Effector memory CD8-positive, alpha-beta T cell (primary cell): Measurements from ENCODE around the gene HUNK.

Experiments
- ATAC-seq: fragments of 150-1000 bp; cut with Tn5 transposase; replicated peaks from 2 replicates; pipeline ENCODE4 v1.10.0; 2021; ENCODE audit warnings: mild to moderate bottlenecking, moderate library complexity
- DNase-seq, 3 experiments: peaks; one replicate each; pipeline ENCODE4 v3.0.0; 2021
- H3K27ac Mint-ChIP-seq, 2 donors: one replicate each; pipeline ENCODE4 v1.8.0; 2022; ENCODE audit warnings: mild to moderate bottlenecking in 2 of 2, mixed read lengths in 2 of 2, moderate library complexity in 2 of 2
- H3K27me3 Mint-ChIP-seq, 2 donors: one replicate each; pipeline ENCODE4 v1.8.0; 2022; ENCODE audit warnings: mixed read lengths in 2 of 2
- H3K36me3 Mint-ChIP-seq: one replicate; pipeline ENCODE4 v1.8.0; 2022; ENCODE audit warnings: mild to moderate bottlenecking, moderate library complexity, mixed read lengths; ENCODE audit not compliant: insufficient read depth
- H3K4me1 Mint-ChIP-seq, 2 donors: one replicate each; pipeline ENCODE4 v1.8.0; 2022; ENCODE audit warnings: low read depth in 2 of 2, mixed read lengths in 2 of 2
- H3K4me3 Mint-ChIP-seq, 2 donors: one replicate each; pipeline ENCODE4 v1.8.0; 2022; ENCODE audit warnings: mild to moderate bottlenecking in 2 of 2, mixed read lengths in 2 of 2, moderate library complexity in 2 of 2
- H3K9me3 Mint-ChIP-seq, 2 donors: one replicate each; pipeline ENCODE4 v1.8.0; 2022; ENCODE audit warnings: mixed read lengths in 2 of 2

Gene HUNK

DNA sequence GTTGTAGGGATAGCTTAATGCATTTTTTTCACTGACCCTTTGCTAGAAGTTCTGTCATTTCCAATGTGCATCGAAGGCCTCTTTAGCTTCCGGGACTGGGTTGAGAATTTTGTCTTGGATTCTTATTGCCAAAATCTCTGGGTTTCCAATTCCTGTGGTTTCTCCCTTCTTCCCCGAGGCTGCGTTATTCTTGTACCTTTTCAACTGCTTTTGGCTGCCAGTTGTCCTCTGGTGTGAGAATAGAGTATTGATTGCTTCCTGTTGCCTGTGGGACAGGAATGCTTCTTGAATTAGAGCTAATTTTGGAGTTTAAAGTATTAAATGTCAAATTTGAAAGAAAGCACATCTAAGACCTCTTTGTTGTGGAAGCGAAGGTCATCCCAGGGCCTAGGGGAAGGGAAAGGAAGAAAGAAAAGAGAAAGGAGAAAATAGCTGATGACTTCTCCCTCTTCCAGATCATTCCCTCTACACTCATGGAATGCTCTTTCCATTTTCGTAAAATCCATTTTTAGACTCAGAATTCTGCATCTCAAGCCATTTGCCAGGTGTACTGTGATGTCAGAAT lies 21.1 kb downstream of the HUNK start:
- Mint-ChIP-seq H3K9me3 (no peaks in the 10 kb centered on the region), H3K4me1 (no peaks in the 10 kb centered on the region), H3K27ac (no peak overlapping the region), H3K36me3 (no peaks in the 10 kb centered on the region), H3K27me3 (peaks cover 17 to 20% of the 10 kb centered on the region in 2 donors), H3K4me3 (no peak overlapping the region)
- ATAC-seq (no peak), DNase-seq (no peak)

DNA sequence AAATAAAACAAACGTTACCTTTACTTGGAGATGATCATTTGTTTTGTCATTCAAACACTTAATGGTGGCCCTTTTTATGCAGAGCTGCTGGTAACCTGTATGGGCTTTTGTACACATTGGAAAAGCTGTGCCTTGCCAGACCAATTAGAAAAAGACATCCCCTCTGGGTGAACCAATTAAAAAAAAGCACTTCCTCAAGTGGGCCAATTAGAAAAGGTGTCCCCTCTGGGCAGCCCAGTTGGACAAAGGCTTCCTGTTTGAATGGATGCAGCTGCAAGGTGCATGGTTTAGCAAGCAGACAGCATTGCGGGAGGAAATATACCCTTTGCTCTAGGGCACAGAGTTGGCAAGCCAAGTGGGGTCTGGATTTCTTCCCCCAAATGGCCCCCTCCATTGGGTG lies 21.6 kb downstream of the HUNK start:
- no peak for DNase-seq
- H3K27me3 Mint-ChIP-seq = peaks cover 17 to 20% of the 10 kb centered on the region in 2 donors
- H3K27ac Mint-ChIP-seq = no peak overlapping the region
- no peaks in the 10 kb centered on the region for H3K9me3 Mint-ChIP-seq
- no peaks in the 10 kb centered on the region for H3K36me3 Mint-ChIP-seq
- no peak for ATAC-seq
- H3K4me3 Mint-ChIP-seq = no peak overlapping the region
- no peaks in the 10 kb centered on the region for H3K4me1 Mint-ChIP-seq

DNA sequence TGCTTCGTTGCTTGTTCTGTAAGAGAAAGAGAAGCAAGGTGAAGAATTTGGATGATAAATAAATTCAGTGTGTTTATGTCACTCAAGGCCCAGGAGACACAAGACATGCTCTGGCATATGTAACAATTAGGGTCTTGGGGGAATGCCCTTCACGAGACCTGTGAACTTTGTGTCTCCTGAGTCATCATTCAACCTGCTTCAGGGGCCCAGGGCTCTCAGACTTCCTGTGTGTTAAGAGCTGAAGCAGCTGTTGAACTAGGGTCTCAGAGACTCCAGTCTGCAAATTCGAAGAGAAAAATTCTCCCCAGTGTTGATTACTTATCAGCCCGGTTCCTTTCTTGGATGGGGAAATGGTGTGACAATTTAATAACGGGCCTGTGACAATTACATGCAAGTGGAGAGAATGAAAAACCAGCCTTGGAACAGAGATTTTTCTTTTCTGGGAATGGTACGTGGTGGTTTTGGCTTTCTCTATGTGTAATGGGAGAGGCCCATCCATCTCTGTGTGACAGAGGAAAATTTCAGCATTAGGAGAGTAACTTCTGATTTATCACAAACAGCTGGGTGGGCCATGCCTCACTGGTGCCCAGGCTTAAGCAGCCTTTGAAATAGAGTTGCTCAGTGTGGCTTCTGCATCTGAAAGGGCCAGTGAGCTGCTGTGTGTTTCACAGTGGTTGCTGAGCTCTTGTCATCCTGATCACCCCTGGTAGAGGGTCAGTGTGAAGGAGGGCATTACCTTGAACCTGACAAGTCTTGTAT lies 22.4 kb downstream of the HUNK start:
- H3K27me3 Mint-ChIP-seq = peaks cover 17 to 28% of the 10 kb centered on the region in 2 donors

DNA sequence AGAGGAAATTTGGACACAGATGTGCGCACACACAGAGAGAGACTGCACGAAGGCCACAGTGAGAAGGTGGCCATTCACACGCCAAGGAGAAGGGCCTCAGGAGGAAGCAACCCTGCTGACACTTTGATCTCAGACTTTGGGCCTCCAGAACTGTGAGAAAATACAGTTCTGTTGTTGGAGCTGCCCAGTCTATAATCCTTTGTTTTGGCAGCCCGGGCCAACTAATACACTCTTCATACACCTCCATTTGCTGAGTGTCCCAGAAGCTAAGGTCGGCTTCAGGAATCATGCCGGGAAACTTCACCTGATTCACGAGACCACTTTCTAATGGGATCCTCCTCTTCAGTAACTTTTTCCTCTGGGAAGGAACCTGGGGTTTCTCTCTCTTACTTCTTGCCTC lies 23.2 kb downstream of the HUNK start:
- Mint-ChIP-seq H3K4me3 (no peak overlapping the region), H3K36me3 (no peaks in the 10 kb centered on the region)
- ATAC-seq = no peak

More for the DNA sequence above, 22.4 kb downstream of the HUNK start:
- no peak overlapping the region for H3K27ac Mint-ChIP-seq
- no peak overlapping the region for H3K4me3 Mint-ChIP-seq
- DNase-seq = no peak
- no peaks in the 10 kb centered on the region for H3K36me3 Mint-ChIP-seq
- no peak for ATAC-seq
- no peaks in the 10 kb centered on the region for H3K9me3 Mint-ChIP-seq
- H3K4me1 Mint-ChIP-seq = no peaks in the 10 kb centered on the region

DNA sequence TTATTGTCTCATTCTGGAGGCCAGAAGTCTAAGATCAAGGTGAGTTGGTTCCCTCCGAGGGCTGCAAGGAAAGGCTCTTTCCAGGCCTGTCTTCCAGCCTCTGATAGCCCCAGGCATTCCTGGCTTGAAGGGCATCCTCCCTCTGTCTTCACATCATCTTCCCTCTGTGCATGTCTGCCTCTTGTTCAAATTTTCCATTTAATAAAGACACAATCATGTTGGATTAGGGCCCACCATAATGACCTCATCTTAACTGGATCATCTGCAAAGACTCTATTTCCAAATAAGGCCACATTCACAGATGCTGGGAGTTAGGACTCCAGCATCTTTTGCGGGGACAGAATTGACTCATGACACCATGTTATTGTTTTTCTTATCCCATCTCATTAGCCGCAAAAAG lies 24.5 kb downstream of the HUNK start:
- Mint-ChIP-seq H3K4me3 (no peak overlapping the region), H3K4me1 (no peaks in the 10 kb centered on the region), H3K9me3 (no peaks in the 10 kb centered on the region), H3K27me3 (peaks cover 17 to 30% of the 10 kb centered on the region in 2 donors), H3K27ac (no peak overlapping the region), H3K36me3 (no peaks in the 10 kb centered on the region)
- no peak for DNase-seq
- ATAC-seq = no peak

More for the DNA sequence above, 23.2 kb downstream of the HUNK start:
- Mint-ChIP-seq H3K4me1 (no peaks in the 10 kb centered on the region), H3K27me3 (peaks cover 17 to 30% of the 10 kb centered on the region in 2 donors), H3K9me3 (no peaks in the 10 kb centered on the region), H3K27ac (no peak overlapping the region)
- DNase-seq = no peak

DNA sequence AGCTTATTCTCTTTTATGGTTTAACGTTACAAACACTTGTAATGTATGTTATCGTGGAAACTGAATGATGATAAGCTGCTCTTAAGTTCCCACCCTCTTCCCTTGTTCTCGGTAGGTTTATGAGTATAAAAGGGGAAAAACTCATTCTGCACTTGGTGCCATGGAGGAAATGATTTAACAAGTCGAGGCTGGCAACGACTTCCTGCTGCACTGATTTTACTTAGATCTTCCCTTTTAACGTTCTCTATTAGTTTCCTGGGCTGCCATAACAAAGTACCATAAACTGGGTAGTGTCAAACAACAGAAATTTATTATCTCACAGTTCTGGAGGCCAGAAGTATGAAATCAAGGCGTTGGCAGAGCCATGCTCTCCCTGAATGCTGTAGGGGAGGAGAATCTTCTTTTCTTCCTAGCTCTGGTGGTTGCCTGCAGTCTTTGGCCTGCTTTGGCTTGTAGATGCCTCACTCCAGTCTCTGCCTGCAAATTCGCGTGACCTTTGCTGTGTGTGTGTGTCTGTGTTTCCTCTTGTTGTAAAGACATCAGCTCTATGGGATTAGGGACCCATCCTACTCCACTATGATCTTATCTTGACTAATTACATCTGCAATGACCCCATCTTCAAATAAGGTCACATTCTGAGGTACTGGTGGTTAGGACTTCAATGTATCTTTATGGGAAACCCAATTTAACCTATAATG lies 26.3 kb downstream of the HUNK start:
- Mint-ChIP-seq H3K4me3 (no peak overlapping the region), H3K36me3 (no peaks in the 10 kb centered on the region), H3K4me1 (no peaks in the 10 kb centered on the region), H3K27me3 (peaks cover 6 to 13% of the 10 kb centered on the region in 2 donors), H3K27ac (peak overlapping the region in 1 of 2 donors; percentile 24), H3K9me3 (no peaks in the 10 kb centered on the region)
- DNase-seq = no peak
- ATAC-seq = no peak

DNA sequence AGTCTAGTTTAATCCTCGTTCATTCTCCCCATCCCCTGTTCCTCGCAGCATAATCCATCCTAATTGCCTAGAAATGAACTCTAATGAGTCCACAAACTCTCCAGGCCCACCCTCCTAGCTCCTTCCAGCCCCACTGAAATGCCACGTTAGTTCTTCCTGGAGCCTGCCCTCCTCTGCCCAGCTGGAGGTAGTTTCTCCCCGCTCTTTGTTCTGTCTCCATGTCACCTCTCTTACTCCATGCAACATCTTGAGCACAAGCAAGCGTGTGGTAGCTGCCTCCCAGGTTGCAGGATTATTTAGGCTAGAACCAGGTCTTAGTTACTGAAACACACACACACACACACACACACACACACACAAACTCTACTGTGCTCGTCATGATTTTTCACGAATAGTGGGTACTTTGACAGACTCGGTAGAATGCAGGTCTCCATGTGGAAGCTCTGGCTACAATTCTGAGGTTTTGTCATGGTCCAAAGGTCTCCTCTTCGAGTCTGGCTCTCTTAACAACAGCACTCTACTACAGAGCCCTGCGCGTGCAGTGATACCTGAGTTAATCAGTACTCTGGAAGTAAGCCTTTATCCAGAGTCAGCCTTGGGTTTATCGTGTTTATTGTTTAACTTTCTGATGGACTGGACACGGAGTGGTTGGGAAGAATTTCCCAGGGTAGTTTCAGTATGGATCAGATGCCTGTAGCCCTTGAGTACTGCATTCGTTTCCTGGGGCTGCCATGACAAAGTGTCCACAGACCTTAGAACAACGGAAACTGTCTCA lies 27.5 kb downstream of the HUNK start:
- DNase-seq (no peak), ATAC-seq (no peak)
- peaks cover 11 to 21% of the 10 kb centered on the region in 2 donors for H3K27me3 Mint-ChIP-seq
- H3K27ac Mint-ChIP-seq = no peak overlapping the region
- H3K4me1 Mint-ChIP-seq = no peaks in the 10 kb centered on the region
- no peak overlapping the region for H3K4me3 Mint-ChIP-seq
- no peaks in the 10 kb centered on the region for H3K9me3 Mint-ChIP-seq
- H3K36me3 Mint-ChIP-seq = no peaks in the 10 kb centered on the region

DNA sequence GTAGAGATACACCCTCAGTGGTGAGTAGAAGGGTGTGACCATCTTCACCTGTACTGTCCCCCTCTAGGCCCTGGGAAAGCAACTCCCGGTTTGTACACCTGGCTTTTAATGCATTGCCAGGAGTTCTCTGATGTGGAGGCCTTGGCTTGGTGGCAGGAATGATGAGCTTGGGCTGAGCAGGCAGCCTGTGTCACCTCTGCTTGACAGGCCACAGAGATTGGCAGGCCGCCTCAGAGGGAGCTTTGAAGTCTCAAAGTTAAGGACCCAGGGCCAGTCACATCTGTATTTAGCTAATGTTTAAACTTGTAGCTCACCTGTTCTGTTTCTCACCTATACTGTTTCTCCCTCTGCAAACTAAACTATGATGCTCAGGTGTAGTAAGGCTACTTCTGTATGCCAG lies 28.5 kb downstream of the HUNK start:
- Mint-ChIP-seq H3K4me1 (no peaks in the 10 kb centered on the region), H3K9me3 (no peaks in the 10 kb centered on the region), H3K36me3 (no peaks in the 10 kb centered on the region), H3K4me3 (no peak overlapping the region), H3K27me3 (peaks cover 8 to 31% of the 10 kb centered on the region in 2 donors), H3K27ac (no peak overlapping the region)
- no peak for ATAC-seq
- DNase-seq = no peak

DNA sequence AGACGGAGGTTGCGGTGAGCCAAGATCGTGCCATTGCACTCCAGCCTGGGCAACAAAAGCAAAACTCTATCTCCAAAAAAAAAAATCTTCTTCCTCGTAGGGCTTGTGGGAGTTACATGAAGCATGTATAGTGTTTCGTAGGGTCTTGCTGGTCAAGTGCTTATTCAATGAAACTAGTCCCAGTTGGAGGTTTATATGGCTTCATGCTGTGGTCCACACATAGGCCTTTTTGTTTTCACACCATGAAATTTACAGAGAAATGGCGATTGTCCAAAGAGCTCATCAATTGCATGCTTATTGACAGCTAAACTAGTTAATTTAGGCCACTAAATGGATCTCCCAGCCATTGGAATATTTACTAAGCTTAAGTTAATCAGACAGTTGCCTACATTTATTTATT lies 29.6 kb downstream of the HUNK start:
- no peak for DNase-seq
- ATAC-seq = no peak
- no peak overlapping the region for H3K27ac Mint-ChIP-seq
- no peaks in the 10 kb centered on the region for H3K36me3 Mint-ChIP-seq
- no peaks in the 10 kb centered on the region for H3K9me3 Mint-ChIP-seq
- peaks cover 10 to 41% of the 10 kb centered on the region in 2 donors for H3K27me3 Mint-ChIP-seq
- H3K4me1 Mint-ChIP-seq = no peaks in the 10 kb centered on the region
- no peak overlapping the region for H3K4me3 Mint-ChIP-seq

DNA sequence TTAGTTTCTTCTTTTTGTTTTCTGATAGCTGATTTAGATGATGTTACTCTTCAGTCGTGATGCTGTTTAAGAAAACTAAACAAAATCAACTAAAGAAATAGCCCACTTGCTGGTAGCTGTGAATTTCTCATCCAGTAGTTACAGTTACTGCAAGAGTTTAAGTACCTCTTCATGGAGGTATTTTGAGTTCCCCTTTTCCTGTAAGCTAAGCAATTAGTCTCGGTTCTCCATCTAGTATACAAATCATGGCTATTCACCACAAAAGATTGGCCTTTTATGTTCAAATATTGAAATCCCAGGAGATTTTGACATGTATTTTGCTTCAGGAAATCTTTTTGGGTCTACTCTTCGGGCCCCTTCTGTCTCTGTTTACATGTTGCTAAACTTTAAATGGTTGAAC lies 31.1 kb downstream of the HUNK start:
- peaks cover 19 to 55% of the 10 kb centered on the region in 2 donors for H3K27me3 Mint-ChIP-seq
- no peak for ATAC-seq
- H3K36me3 Mint-ChIP-seq = no peaks in the 10 kb centered on the region
- no peak overlapping the region for H3K4me3 Mint-ChIP-seq
- no peaks in the 10 kb centered on the region for H3K4me1 Mint-ChIP-seq
- no peak overlapping the region for H3K27ac Mint-ChIP-seq
- DNase-seq = no peak
- H3K9me3 Mint-ChIP-seq = no peaks in the 10 kb centered on the region

DNA sequence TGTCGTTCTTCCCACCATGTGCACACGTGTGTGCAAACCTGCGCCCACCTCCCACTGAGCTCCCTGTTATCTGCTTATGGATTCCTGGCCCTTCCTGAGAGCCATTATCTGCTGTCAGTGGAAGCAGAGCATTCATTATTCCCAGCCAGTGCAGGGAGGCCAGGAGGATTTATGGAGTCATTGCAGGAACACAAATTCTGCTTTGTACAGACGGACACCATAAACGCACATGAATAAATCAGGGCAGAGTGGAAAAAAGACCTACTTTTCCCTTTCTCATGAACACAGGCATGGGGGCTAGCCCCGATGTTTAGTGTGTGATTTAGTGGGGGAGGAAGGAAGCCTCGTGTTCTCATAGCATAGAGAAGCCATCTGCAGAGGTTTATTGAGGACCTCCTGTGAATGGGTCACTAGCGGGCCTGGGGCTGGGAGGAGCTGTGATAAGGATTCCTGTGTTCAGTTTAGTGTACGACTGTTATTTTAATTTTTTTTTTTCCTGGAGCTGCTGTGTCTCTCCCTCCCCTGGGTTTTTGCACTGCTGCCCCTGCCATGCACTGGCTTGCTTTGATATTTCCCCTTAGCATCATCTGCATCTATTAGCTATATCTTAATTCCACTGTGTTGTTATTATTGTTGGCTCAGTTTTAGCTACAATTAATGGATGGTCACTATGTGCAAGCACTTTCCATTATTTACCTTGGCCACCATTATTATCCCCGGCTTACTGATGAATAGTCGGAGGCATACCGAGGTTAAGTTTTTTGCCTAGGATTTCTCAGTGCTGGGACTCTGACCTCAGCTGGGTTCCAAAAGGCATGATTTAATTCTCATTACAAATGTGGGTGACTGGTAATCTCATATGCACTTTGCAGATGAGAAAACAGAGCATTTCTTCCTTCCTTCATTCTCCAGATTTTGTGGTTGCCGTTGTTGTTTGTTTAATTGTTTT lies 33.0 kb downstream of the HUNK start:
- Mint-ChIP-seq H3K4me1 (no peaks in the 10 kb centered on the region), H3K27ac (no peak overlapping the region), H3K36me3 (no peaks in the 10 kb centered on the region), H3K4me3 (no peak overlapping the region), H3K27me3 (peaks cover 27 to 63% of the 10 kb centered on the region in 2 donors), H3K9me3 (no peaks in the 10 kb centered on the region)
- DNase-seq = no peak
- ATAC-seq = no peak

DNA sequence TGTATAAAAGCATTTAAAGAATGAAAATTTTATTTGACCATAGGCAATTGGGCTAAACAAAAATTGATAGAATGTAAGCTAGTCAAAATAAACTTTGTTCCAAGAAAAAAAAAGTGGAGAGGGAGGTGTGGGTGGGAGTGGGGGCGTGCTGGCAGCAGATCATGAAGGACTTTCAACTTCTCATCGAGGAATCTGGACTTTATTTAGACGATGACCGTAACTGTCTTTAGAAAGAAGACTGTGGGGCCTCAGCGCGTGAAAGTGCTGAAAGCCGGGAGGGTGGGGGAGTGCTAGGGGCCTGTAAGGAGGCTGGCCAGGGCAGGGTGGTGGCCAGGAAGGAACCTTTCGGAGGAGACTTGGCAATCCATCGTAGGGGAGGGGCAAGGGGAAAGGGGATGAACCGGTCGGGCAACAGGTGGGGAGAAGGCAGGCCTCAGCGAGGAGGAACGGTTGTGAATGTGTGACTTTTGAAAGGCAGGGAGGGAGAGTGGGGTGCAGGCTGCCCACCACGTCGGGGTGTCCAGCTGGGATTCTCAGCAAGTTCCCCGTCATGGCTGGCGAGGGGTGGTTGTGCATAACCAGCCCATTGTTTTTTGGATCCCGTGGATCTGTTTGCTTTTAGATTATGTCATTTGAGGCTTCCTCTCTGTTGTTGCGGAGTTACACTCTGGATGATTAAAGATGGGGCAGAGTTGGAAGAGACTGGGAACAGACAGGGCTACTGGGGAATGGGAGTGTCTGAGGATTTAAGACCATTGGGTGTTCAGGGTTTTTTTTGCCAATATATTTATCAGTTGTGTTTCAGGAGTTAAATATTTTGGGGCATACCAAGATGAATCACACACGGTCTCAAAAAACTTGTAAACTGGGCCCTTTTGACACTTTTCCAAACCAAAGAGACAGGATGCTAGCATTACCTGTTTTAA lies 35.5 kb downstream of the HUNK start:
- H3K4me3 Mint-ChIP-seq = no peak overlapping the region
- H3K27me3 Mint-ChIP-seq = peaks cover 40 to 89% of the 10 kb centered on the region in 2 donors
- no peak overlapping the region for H3K27ac Mint-ChIP-seq
- no peaks in the 10 kb centered on the region for H3K9me3 Mint-ChIP-seq
- ATAC-seq (no peak), DNase-seq (no peak)
- H3K36me3 Mint-ChIP-seq = no peaks in the 10 kb centered on the region
- no peaks in the 10 kb centered on the region for H3K4me1 Mint-ChIP-seq
